Prostate gland (tissue), 2 donors: ENCODE data around the gene CPNE4. TPM values are rescaled to one million over a fixed set of nuclear protein-coding genes. Genes with fewer than 3 reads are reported as not detected.

ENCODE experiments used
- DNase-seq: peaks from one replicate; pipeline ENCODE4 v3.0.0-alpha.2; 2019; ENCODE audit warnings: low spot score
- H3K27ac ChIP-seq, 2 donors: fragments of 200-600 bp; sonication (generic); 2 replicates each; pipeline ENCODE4 v1.5.1; 2017 to 2019
- H3K27me3 ChIP-seq: fragments of 200-600 bp; sonication (generic); replicated peaks from 2 replicates; pipeline ENCODE4 v1.5.1; 2019; ENCODE audit not compliant: insufficient read depth
- H3K36me3 ChIP-seq, 2 donors: fragments of 200-600 bp; sonication (generic); 1 replicate in 1 of 2; 2 replicates in 1 of 2; pipeline versions ENCODE4 v1.5.1 to v1.8.1; 2017 to 2019
- H3K4me1 ChIP-seq: fragments of 200-600 bp; sonication (generic); replicated peaks from 2 replicates; pipeline ENCODE4 v1.5.1; 2019
- H3K4me3 ChIP-seq, 2 donors: fragments of 200-600 bp; sonication (generic); 2 replicates each; pipeline ENCODE4 v1.5.1; 2017 to 2019
- H3K9me3 ChIP-seq: fragments of 200-600 bp; sonication (generic); 2 replicates; pipeline ENCODE4 v1.5.1; 2017
- CTCF ChIP-seq, 4 experiments: fragments of 200-600 bp in 2 of 4; fragments of 450-650 bp in 2 of 4; sonication (generic) in 2 of 4; IDR thresholded peaks; 1 replicate in 3 of 4; 2 replicates in 1 of 4; pipeline ENCODE4 v1.5.1; 2016 to 2019; ENCODE audit warnings: antibody characterized with exemption in 4 of 4, mild to moderate bottlenecking in 2 of 4, moderate library complexity in 2 of 4
- POLR2A ChIP-seq: fragments of 450-650 bp; IDR thresholded peaks from one replicate; pipeline ENCODE4 v1.6.1; 2016; ENCODE audit warnings: antibody characterized with exemption, mild to moderate bottlenecking
- POLR2AphosphoS5 ChIP-seq: sonication (generic); formaldehyde crosslinking; IDR thresholded peaks from one replicate; pipeline ENCODE4 v1.6.1; 2017; ENCODE audit warnings: antibody characterized with exemption
- WGBS: methylation state at CpG from one replicate; pipeline ENCODE4 v1.1.5; 2018; 5-methylcytosine and 5-hydroxymethylcytosine counted together
- intact Hi-C: fragments of 100-400 bp; cut with DNase I; formaldehyde crosslinking; loops from one replicate; pipeline ENCODE4 v1.14.2; 2022
- total RNA-seq, 2 donors: library from RNA; depleted of rRNA; stranded (reverse); fragments of >200 nt; gene quantifications; one replicate each; pipeline ENCODE4 v1.1.0, GENCODE V29; 2016

CPNE4 gene
- total RNA-seq, 2 donors from 2014 or later, result 39.9 to 68.2 TPM

GRCh38 chr3:132003685-132004084, 31.1 kb downstream of the CPNE4 start:
- Histone ChIP-seq H3K9me3 (no peaks in the 10 kb centered on the region), H3K27ac (no peak overlapping the region), H3K4me3 (no peak overlapping the region), H3K36me3 (no peaks in the 10 kb centered on the region), H3K27me3 (no peaks in the 10 kb centered on the region), H3K4me1 (no peaks in the 10 kb centered on the region)
- intact Hi-C loops, result no loop called here
- WGBS, result 89% methylated on average over 1 of the region's 1 CpG
- DNase-seq, result no peak
- TF ChIP-seq POLR2AphosphoS5 (no peak), CTCF (IDR thresholded peaks at IDR 0.05) (no peak), POLR2A (no peak)

- Histone ChIP-seq H3K9me3 (no peaks in the 10 kb centered on the region), H3K4me3 (no peak overlapping the region), H3K4me1 (no peaks in the 10 kb centered on the region), H3K27me3 (no peaks in the 10 kb centered on the region), H3K27ac (no peak overlapping the region), H3K36me3 (no peaks in the 10 kb centered on the region)
- intact Hi-C loops, result no loop called here
- TF ChIP-seq POLR2AphosphoS5, result no peak
- no peak for TF ChIP-seq POLR2A
- no peak for TF ChIP-seq CTCF (IDR thresholded peaks at IDR 0.05)
- 50% methylated on average over 2 of the region's 2 CpGs for WGBS
- no peak for DNase-seq
Observed at GRCh38 chr3:132001999-132002398, 32.8 kb downstream of the CPNE4 start.

- H3K27ac ChIP-seq, result no peak overlapping the region
- intact Hi-C loops, result no loop called here
- no peak for DNase-seq
- no peaks in the 10 kb centered on the region for H3K9me3 ChIP-seq
- 85% methylated on average over 1 of the region's 1 CpG for WGBS
- H3K27me3 ChIP-seq, result no peaks in the 10 kb centered on the region
- no peaks in the 10 kb centered on the region for H3K36me3 ChIP-seq
- no peak for TF ChIP-seq CTCF (IDR thresholded peaks at IDR 0.05)
- TF ChIP-seq POLR2A, result no peak
- no peak for TF ChIP-seq POLR2AphosphoS5
- no peak overlapping the region for H3K4me3 ChIP-seq
- H3K4me1 ChIP-seq, result no peaks in the 10 kb centered on the region
Observed at GRCh38 chr3:132001036-132001435, 33.8 kb downstream of the CPNE4 start.

GRCh38 chr3:131998027-131998426, 36.8 kb downstream of the CPNE4 start:
- Histone ChIP-seq H3K9me3 (no peaks in the 10 kb centered on the region), H3K4me1 (no peaks in the 10 kb centered on the region), H3K27ac (no peak overlapping the region), H3K36me3 (no peaks in the 10 kb centered on the region), H3K27me3 (no peaks in the 10 kb centered on the region), H3K4me3 (no peak overlapping the region)
- TF ChIP-seq POLR2A (no peak), CTCF (IDR thresholded peaks at IDR 0.05) (no peak), POLR2AphosphoS5 (no peak)
- intact Hi-C loops, result no loop called here
- WGBS, result 55% methylated on average over 1 of the region's 1 CpG
- no peak for DNase-seq

GRCh38 chr3:131995891-131996290, 38.9 kb downstream of the CPNE4 start:
- intact Hi-C loops, result no loop called here

More at GRCh38 chr3:131995891-131996290, 38.9 kb downstream of the CPNE4 start:
- Histone ChIP-seq H3K27ac (no peak overlapping the region), H3K27me3 (no peaks in the 10 kb centered on the region), H3K36me3 (no peaks in the 10 kb centered on the region), H3K9me3 (no peaks in the 10 kb centered on the region), H3K4me1 (no peaks in the 10 kb centered on the region), H3K4me3 (no peak overlapping the region)
- DNase-seq, result no peak
- 49% methylated on average over 3 of the region's 3 CpGs for WGBS
- no peak for TF ChIP-seq POLR2A
